ENCODE results near the gene DCC. TPM values are rescaled to one million over a fixed set of nuclear protein-coding genes. Genes with fewer than 3 reads are reported as not detected.

Gene DCC
- total RNA-seq, 1 experiment from 2014 or later, result not detected

DNA sequence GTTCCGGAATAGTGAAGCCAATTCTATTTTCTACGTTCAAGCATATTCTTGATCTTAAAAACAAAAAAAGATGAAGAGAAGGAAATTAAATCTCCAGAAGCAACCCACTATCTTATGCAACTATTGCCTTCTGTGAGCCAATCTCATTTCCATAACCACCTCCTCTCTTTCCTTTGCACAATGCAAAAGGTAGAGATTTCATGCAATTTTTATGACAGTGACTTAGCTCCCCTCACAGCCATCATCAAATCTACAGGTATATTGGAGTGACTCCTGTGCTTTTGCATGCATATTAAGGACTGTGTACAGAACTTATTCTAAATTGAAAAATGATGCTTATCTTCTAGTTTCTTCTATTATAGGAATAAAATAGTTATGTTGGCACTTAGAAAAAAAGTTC, 191.8 kb downstream of the DCC start:
- ATAC-seq, result no peak
- Histone ChIP-seq H3K79me2 (ENCODE audit: low read length) (no peaks in the 10 kb centered on the region), H3K4me1 (ENCODE audit: insufficient read depth, low read length) (no peaks in the 10 kb centered on the region), H3K9me3 (ENCODE audit: low read length) (peaks cover 4% of the 10 kb centered on the region; the same call in 1 of the 2 replicates), H3F3A (ENCODE audit: low read length, unreplicated experiment) (no peaks in the 10 kb centered on the region), H3K9me2 (replicated peaks; ENCODE audit: low read length) (no peaks in the 10 kb centered on the region), H3K4me2 (ENCODE audit: low read length) (no peak overlapping the region), H3K9ac (ENCODE audit: low read length) (no peak overlapping the region), H4K20me1 (ENCODE audit: low read length) (no peaks in the 10 kb centered on the region), H3K36me3 (ENCODE audit: low read depth, low read length) (no peaks in the 10 kb centered on the region), H2AFZ (ENCODE audit: low read length) (no peak overlapping the region), H3K4me3 (ENCODE audit: low read length) (no peak overlapping the region), H3K27me3 (ENCODE audit: low read length) (peaks cover 4% of the 10 kb centered on the region; the same call in 1 of the 2 replicates), H3K27ac (ENCODE audit: low read length) (no peak overlapping the region)
- intact Hi-C loops (cut with micrococcal nuclease), result no loop called here
- BruUV-seq (replicated peaks), result no TSS peak
- ChIA-PET CTCF (no interaction called here), POLR2A (ENCODE audit: unreplicated experiment) (no interaction called here)
- no peak for DNase-seq
- no peak for TF ChIP-seq EZH2phosphoT487 (IDR thresholded peaks at IDR 0.05; ENCODE audit: borderline replicate concordance, low read length)
- TF ChIP-seq, protein P1, sequence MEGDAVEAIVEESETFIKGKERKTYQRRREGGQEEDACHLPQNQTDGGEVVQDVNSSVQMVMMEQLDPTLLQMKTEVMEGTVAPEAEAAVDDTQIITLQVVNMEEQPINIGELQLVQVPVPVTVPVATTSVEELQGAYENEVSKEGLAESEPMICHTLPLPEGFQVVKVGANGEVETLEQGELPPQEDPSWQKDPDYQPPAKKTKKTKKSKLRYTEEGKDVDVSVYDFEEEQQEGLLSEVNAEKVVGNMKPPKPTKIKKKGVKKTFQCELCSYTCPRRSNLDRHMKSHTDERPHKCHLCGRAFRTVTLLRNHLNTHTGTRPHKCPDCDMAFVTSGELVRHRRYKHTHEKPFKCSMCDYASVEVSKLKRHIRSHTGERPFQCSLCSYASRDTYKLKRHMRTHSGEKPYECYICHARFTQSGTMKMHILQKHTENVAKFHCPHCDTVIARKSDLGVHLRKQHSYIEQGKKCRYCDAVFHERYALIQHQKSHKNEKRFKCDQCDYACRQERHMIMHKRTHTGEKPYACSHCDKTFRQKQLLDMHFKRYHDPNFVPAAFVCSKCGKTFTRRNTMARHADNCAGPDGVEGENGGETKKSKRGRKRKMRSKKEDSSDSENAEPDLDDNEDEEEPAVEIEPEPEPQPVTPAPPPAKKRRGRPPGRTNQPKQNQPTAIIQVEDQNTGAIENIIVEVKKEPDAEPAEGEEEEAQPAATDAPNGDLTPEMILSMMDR (conservative IDR thresholded peaks at IDR 0.05; ENCODE audit: low read depth, low read length), result no peak
- no peak for TF ChIP-seq EZH2 (IDR thresholded peaks at IDR 0.05; ENCODE audit: low read length, unreplicated experiment)

DNA sequence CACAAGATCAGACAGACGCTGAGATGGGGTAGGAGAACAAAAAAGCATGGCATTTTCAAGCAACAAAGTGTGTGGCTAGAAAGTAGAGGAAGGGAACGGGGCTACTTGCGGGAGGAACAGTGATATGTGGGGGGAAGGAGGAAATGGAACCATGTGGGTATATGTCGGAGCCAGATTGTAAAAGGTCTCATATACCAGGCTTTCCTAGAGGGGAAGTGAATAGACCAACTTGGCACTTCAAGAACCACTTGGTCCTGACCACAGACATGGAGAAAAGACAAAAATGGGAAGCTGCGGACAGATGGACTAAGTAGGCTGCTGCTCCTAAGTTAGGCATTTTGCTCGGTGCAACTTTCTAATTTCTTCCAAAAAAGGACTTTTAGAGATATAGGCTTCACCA, 196.0 kb downstream of the DCC start:
- no peak for ATAC-seq
- Histone ChIP-seq H3K4me1 (ENCODE audit: insufficient read depth, low read length) (no peaks in the 10 kb centered on the region), H3F3A (ENCODE audit: low read length, unreplicated experiment) (no peaks in the 10 kb centered on the region), H3K9ac (ENCODE audit: low read length) (no peak overlapping the region), H3K9me2 (replicated peaks; ENCODE audit: low read length) (no peaks in the 10 kb centered on the region), H3K27me3 (ENCODE audit: low read length) (0 out of 2 replicates have a peak, but pooled peaks cover 4% of the 10 kb centered on the region), H3K4me2 (ENCODE audit: low read length) (no peak overlapping the region), H3K4me3 (ENCODE audit: low read length) (no peak overlapping the region), H3K9me3 (ENCODE audit: low read length) (no peaks in the 10 kb centered on the region), H2AFZ (ENCODE audit: low read length) (no peak overlapping the region), H3K36me3 (ENCODE audit: low read depth, low read length) (no peaks in the 10 kb centered on the region), H4K20me1 (ENCODE audit: low read length) (no peaks in the 10 kb centered on the region), H3K79me2 (ENCODE audit: low read length) (no peaks in the 10 kb centered on the region), H3K27ac (ENCODE audit: low read length) (no peak overlapping the region)
- CTCF ChIA-PET, result no interaction called here
- POLR2A ChIA-PET (ENCODE audit: unreplicated experiment), result no interaction called here
- no peak for DNase-seq
- no peak for TF ChIP-seq EZH2phosphoT487 (IDR thresholded peaks at IDR 0.05; ENCODE audit: borderline replicate concordance, low read length)
- BruUV-seq (replicated peaks), result no TSS peak
- intact Hi-C loops (cut with micrococcal nuclease), result no loop called here

DNA sequence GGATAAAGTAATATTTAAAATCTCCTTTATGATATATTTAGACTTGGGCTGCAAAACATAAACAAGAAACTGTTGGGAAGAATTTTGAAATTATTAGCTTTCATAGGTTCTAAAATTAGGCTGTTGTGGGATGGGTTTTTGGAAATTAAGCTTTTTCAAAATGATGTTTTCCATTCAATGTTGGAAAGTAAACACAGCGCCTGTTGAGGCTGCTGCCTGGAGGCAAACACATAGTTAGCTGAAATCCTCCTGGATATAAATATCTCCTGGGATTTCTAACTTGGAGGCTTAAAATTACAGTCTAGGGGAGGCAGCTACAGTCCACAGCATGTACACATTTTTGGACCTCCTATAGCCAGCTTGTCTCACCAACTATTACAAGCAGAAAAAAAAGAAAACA, 197.3 kb downstream of the DCC start:
- Histone ChIP-seq H3K9ac (ENCODE audit: low read length) (no peak overlapping the region), H3K9me2 (replicated peaks; ENCODE audit: low read length) (no peaks in the 10 kb centered on the region), H3K9me3 (ENCODE audit: low read length) (no peaks in the 10 kb centered on the region), H3F3A (ENCODE audit: low read length, unreplicated experiment) (no peaks in the 10 kb centered on the region), H3K4me3 (ENCODE audit: low read length) (no peak overlapping the region), H3K27ac (ENCODE audit: low read length) (no peak overlapping the region), H3K79me2 (ENCODE audit: low read length) (no peaks in the 10 kb centered on the region), H4K20me1 (ENCODE audit: low read length) (no peaks in the 10 kb centered on the region), H3K4me1 (ENCODE audit: insufficient read depth, low read length) (no peaks in the 10 kb centered on the region), H3K36me3 (ENCODE audit: low read depth, low read length) (no peaks in the 10 kb centered on the region), H2AFZ (ENCODE audit: low read length) (no peak overlapping the region), H3K4me2 (ENCODE audit: low read length) (no peak overlapping the region), H3K27me3 (ENCODE audit: low read length) (0 out of 2 replicates have a peak, but pooled peaks cover 4% of the 10 kb centered on the region)
- intact Hi-C loops (cut with micrococcal nuclease), result no loop called here
- ChIA-PET POLR2A (ENCODE audit: unreplicated experiment) (no interaction called here), CTCF (no interaction called here)
- no peak for ATAC-seq
- BruUV-seq (replicated peaks), result no TSS peak
- no peak for TF ChIP-seq EZH2phosphoT487 (IDR thresholded peaks at IDR 0.05; ENCODE audit: borderline replicate concordance, low read length)
- TF ChIP-seq, protein P1 (conservative IDR thresholded peaks at IDR 0.05; ENCODE audit: low read depth, low read length), result no peak
- no peak for TF ChIP-seq EZH2 (IDR thresholded peaks at IDR 0.05; ENCODE audit: low read length, unreplicated experiment)
- DNase-seq, result no peak

Data from PC-3 (cell line).